ENCODE results near the gene KIF5A.

DNA sequence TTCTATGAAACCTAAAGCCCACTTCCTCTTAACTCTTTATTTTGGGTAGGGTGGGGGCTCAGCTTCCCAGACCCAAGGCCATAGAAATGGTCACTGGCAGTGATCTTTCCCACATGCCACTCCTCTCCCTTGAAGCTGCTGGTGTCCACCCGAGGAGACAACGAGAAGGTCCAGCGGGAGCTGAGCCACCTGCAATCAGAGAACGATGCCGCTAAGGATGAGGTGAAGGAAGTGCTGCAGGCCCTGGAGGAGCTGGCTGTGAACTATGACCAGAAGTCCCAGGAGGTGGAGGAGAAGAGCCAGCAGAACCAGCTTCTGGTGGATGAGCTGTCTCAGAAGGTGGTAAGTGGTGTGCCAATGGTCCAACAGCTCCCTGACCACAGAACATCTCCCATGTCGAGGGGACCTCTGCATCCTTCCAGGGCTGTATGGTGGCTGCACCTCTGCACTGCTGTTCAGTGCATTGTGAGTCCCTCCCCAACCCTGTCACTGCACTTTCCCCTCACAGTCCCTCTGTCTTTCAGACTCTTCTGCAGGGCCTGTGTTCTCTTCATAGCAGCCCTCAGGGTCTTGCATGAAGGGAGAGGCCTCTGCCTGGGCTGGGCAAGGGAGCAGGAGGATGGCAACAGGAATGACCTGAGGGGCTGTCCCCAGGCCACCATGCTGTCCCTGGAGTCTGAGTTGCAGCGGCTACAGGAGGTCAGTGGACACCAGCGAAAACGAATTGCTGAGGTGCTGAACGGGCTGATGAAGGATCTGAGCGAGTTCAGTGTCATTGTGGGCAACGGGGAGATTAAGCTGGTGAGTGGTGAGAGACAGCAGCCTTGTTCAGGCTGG, 22.3 kb downstream of the KIF5A start:
- TF ChIP-seq SUZ12 (IDR thresholded peaks at IDR 0.05; ENCODE audit: extremely low read depth, insufficient read depth, insufficient read length) (no peak), ZNF274 (IDR thresholded peaks at IDR 0.05; ENCODE audit: low read depth, low read length) (no peak), YY1 (IDR thresholded peaks at IDR 0.05; ENCODE audit: insufficient read depth, insufficient read length) (no peak)

All from NT2/D1 (cell line).